Stomach (tissue), 4 donors: Measurements from ENCODE around the gene GDF2.

Experiments
- CTCF ChIP-seq, 7 experiments: fragments of 450-650 bp in 4 of 7; fragments of 200-600 bp in 3 of 7; sonication (generic) in 3 of 7; IDR thresholded peaks; one replicate each; pipeline ENCODE4 v1.5.1; 2016 to 2019; ENCODE audit warnings: antibody characterized with exemption in 7 of 7, control low read depth in 2 of 7, mild to moderate bottlenecking in 1 of 7
- EP300 ChIP-seq: sonication (generic); formaldehyde crosslinking; IDR thresholded peaks from one replicate; pipeline ENCODE4 v1.6.1; 2017; ENCODE audit warnings: antibody characterized with exemption
- POLR2AphosphoS5 ChIP-seq, 3 donors: sonication (generic); formaldehyde crosslinking; IDR thresholded peaks; one replicate each; pipeline ENCODE4 v1.6.1; 2016; ENCODE audit warnings: antibody characterized with exemption in 3 of 3

GRCh38 chr10:47294501-47294900, 27.8 kb upstream of the GDF2 start:
- TF ChIP-seq CTCF (IDR thresholded peaks at IDR 0.05) (no peak), POLR2AphosphoS5 (IDR thresholded peaks at IDR 0.05) (no peak), EP300 (no peak)
